HG03520 (cell line): ENCODE measurements around the gene RND2.
"Not testable (repeated sequence)": the region's sequence is repeated elsewhere in the genome, so short reads cannot be mapped to it uniquely, and the experiment has no call there.

ENCODE experiments used
- ATAC-seq: cut with Tn5 transposase; IDR thresholded peaks from one replicate; pipeline ENCODE4 v1.9.1; 2021; ENCODE audit warnings: mild to moderate bottlenecking, moderate library complexity; ENCODE audit not compliant: unreplicated experiment

RND2 gene

DNA sequence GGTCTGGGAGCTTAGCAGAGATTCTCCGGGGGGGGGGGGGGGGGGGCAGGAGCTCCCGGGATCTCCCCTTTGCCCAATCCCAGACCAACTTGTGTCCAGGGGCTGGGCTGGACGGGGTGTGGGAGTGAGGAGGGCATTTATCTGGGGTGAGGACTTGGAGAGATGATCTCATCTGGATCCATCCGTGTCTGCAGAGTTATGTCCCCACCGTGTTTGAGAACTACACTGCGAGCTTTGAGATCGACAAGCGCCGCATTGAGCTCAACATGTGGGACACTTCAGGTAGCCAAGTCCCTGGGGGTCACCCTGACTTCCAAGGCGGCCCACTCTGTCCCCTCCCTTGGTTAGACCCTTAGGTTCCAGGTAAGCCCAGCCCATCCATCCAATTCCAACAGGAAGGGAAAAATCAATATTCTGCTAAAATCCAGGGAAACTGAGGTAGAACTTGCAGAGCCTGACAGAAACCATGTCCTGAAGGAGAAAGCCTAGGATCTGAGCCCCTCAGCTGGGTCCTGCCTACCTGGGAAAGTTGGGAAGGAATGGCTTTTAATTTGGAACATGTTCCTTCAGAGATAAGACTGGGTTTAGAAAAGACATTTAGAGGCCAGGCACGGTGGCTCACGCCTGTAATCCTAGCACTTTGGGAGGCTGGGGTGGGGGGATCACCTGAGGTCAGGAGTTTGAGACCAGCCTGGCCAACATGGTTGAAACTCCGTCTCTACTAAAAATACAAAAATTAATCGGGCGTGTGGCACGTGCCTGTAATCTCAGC is 921 bp downstream of the RND2 start:
- ATAC-seq = no peak

GRCh38 chr17:43026595-43026994 is 1.6 kb downstream of the RND2 start:
- ATAC-seq = no peak

DNA sequence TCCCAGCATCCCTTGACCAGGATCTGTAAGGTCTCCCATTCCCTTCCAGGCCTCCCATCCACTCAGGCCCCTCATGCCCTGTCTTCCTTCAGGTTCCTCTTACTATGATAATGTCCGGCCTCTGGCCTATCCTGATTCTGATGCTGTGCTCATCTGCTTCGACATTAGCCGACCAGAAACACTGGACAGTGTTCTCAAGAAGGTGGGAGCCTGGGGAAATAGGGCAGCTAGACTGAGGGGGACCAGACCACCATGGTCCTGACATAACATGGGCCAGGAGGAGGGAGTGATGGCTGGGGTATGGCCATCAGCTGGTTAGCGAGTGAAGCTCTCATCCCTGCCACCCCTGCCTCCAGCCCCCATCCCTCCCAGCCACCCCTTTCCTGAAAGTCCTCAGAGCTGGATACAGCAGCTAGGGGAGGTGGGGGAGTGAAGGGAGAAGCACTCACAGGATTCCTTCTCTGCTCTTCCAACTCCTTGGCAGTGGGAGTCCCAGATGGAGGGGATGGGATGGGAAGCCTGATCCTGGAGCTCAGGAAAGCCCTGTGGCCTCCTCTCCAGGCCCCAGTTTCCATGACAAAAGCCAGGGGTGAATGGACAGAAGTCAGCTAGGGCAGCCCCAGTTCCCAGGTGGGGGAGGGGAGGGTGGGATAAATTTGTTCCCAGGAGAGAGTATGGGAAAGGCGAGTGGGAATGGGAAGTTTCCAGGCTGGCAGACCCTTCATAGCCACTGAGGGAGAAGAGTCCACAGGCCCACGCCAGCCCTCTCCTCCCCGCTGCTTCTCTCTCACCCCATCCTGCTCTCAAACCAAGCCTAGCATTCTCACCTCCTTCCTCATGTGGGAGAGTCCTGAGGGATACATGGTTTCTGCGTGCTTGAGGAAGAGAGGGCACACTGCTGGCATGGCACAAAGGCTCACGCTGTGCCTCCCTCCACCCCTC is 2.3 kb downstream of the RND2 start:
- ATAC-seq = no peak

DNA sequence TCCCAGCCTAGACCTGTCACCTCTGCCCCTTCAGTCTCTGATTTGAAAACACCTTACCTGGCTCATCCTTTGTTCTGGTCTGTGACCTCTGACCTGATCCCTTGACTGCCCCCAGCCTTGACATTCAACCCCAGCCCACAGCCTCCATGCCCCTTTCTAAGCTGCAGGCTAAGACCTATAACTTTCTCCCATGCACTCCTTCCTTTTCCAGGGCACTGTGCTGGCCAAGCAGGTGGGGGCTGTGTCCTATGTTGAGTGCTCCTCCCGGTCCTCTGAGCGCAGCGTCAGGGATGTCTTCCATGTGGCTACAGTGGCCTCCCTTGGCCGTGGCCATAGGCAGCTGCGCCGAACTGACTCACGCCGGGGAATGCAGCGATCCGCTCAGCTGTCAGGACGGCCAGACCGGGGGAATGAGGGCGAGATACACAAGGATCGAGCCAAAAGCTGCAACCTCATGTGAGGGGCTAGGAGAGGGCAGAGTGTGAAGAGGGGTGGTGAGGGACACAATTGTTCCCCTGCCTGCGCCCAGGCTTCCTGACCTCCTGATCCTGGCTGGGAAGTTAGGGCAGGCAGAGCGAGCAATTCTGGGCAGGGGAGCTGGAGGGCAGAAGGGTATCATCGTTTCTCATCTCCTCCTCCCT is 3.3 kb downstream of the RND2 start:
- no peak for ATAC-seq

DNA sequence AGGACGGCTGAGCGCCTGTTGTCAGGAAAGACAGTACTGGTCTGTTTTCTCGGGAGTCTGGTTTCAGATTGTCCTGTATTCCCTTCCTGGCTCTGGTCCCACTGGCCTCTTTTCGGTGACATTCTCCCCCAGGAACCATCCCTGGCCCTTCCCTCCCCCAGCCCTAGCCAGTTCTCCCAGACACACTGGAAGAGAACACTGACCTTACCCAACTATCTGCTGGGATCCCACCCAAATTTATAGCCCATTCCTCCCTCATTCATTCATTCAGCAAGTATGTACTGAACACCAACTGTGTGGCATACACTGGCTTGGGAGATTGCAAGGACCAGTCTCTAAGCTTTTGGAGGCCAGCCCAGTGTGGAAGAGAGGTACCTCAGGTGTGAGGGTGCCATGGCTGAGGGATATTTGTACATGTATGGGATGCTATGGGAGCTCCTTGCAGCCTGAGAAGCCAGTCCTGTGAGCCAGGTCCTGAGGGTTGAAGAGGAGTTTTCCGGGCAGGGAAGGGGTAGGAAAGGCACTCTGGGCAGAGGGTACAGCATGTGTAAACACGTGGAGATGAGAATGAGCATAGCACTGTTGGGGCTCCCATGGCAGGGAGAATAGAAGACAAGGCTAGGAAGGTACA is 5.2 kb downstream of the RND2 start:
- ATAC-seq = no peak

- no peak for ATAC-seq
Measured at GRCh38 chr17:43031666-43032065, 6.6 kb downstream of the RND2 start.

- ATAC-seq = no peak
Measured at GRCh38 chr17:43033948-43034881, 9.2 kb downstream of the RND2 start.

DNA sequence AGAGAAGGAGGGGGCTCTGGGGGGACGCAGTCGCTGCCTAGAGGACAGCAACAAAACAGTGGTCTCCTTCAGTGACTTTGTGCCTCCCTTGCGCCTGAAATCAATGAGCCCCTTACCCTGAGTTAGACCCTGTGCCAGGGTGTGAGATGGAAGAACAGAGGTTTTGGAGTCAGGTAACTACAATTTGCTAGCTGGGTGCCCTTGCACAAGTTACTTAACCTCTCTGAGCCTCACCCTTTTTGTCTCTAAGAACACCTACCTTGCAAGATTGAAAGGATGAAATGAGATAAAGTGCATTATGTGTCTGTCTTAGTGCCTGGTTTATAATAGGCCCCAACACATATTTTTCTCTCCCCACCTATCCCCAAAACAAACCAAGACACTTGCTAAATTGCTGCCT is 9.9 kb downstream of the RND2 start:
- no peak for ATAC-seq

- no peak for ATAC-seq
Measured at GRCh38 chr17:43039646-43040045, 14.6 kb downstream of the RND2 start.

DNA sequence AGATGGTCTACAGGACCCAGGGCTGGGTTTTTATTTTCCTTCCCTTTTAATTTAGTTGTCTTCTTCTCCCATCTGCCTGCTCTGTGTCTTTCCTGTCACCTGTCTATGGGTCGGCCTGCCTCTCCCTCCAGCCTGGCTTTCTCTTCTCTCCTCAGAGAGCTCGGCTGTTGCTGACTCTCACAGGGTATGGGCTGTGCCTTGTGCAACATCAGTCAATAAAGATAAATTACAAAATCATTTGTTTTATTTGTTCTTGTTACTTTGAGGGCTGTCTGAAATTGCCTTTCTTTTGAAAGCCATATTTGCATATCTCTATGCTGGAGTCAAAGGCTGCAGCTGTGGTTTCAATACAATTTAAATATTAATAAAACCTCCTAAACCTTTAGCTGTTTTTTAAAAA is 15.6 kb downstream of the RND2 start:
- ATAC-seq = no peak

GRCh38 chr17:43042025-43042628 is 17.1 kb downstream of the RND2 start:
- ATAC-seq = no peak

- no peak for ATAC-seq
Measured at GRCh38 chr17:43043307-43043706, 18.3 kb downstream of the RND2 start.

GRCh38 chr17:43044024-43044423 is 19.0 kb downstream of the RND2 start:
- no peak for ATAC-seq

DNA sequence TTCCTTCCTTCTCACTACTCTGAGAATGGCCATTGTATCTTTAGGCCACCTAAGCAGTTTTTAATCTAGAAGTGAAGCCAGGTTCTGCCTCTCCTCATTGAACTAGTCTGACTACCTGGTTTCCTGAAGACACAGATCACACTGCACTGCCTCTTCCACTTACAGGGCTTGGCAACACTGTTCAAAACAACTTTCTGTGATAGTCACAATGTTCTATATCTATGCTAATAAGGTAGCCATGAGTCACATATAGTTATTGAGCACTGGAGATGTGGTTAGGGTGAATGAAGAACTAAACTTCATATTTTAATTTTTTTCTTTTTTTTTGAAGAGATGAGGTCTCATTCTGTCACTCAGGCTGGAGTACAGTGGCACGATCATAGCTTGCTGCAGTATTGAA is 26.9 kb downstream of the RND2 start:
- no peak for ATAC-seq

GRCh38 chr17:43053008-43053407 is 28.0 kb downstream of the RND2 start:
- not testable (repeated sequence) for ATAC-seq

DNA sequence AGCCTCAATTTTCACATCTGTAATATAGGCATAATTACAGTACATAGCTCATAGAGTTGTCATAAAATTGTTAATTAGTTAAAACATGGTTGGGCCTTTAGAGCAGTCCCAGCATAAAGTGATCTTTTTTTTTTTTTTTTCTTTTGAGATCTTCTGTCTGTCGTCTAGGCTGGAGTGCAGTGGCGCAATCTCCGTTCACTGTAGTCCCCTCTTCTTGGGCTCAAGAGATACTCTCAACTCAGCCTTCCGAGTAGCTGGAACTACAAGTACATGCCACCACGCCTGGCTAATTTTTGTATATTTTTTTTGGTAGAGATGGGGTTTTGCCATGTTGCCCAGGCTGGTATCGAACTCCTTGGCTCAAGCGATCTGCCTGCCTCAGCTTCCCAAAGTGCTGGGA is 31.0 kb downstream of the RND2 start:
- ATAC-seq = no peak

DNA sequence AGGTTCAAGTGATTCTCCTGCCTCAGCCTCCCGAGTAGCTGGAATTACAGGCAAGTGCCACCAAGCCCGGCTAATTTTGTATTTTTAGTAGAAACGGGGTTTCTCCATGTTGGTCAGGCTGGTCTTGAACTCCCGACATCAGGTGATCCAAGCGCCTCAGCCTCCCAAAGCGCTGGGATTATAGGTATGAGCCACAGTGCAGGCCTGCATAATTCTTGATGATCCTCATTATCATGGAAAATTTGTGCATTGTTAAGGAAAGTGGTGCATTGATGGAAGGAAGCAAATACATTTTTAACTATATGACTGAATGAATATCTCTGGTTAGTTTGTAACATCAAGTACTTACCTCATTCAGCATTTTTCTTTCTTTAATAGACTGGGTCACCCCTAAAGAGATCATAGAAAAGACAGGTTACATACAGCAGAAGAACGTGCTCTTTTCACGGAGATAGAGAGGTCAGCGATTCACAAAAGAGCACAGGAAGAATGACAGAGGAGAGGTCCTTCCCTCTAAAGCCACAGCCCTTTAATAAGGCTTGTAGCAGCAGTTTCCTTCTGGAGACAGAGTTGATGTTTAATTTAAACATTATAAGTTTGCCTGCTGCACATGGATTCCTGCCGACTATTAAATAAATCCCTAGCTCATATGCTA is 38.1 kb downstream of the RND2 start:
- ATAC-seq = no peak

DNA sequence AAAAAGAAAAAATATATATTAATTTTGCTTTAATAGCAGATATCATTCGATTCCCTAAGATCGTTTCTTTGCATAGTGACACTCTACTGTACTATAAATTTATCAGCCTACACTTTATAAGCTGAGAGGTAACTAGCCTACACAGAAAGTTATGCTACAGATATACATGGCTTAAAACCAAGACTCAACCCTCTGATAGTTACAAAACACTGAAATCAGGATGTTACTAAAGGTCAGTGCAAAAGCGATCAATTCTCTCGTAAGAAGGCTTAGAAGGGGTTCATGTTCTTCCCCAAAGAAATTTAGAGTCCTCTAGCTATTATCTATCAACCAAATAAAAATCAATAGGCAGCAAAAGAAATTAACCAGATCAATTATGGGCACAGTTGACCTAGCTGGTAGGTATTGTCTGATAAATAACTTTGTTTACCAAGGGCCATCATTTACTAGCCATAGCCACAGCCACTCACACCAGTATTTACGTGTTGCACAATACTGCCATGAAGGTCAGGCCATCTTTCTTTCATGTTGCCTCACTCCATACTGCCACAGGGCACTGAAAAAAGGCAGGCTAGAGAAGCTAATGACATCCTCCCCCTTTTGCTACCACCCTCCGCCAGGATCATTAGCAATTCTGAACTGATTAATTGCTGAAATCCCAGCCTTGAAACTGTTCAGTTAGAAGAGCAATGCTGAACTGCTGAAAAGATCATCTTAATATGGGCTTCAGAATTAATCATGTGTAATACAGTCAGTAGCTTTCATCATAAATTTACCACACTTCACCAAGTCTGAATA is 43.7 kb downstream of the RND2 start:
- no peak for ATAC-seq
